ENCODE results near the gene CDH2.
A peak's percentile ranks its signal among the peaks of the same experiment; 100 is the strongest.
"Not testable (repeated sequence)": the region's sequence is repeated elsewhere in the genome, so short reads cannot be mapped to it uniquely, and the experiment has no call there.

CDH2 gene

GRCh38 chr18:27969206-27969605 lies 207.7 kb downstream of the CDH2 start:
- DNase-seq: no peak
- intact Hi-C loops (cut with DNase I): no loop called here

DNA sequence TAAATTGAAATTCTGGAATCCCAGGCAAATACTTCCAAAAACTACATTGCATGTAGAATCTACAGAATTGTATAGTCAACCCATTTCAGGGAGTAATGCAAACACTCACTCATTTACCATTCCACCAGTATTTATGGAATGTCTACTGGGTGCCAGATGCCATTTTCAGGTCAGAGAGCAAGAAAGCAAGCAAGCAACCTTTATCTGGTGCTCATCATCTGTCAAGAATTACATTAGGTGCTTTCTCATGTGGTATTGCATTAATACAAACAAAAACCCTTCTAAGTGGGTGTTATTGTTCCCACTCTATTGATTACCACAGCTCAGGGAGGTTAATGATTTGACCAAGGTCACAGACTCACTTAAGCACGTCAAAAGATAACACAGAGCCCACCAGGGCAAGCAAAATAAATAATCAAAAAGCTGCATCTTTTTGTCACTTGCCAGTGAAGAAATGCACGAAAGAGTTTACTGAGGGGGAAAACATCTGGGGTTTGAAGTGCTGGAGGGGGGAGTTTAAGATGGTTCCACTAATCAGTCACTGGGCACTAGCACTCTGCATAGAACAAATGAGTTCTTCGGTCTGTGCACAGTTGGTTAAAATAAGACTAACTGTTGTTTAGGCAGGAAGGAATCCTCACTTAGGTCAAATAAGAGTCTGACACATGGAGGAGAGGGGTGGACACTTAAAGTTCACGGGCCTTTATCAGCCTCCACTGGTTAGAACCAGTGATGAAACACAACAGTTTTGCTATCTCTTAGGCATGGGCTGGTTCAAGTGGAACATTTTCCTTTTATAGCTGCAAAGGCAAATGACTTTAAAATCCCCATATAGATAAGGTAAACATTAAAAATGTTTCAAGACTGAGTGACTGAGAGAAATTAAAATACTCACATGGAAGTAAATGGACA lies 208.8 kb downstream of the CDH2 start:
- no peak for DNase-seq
- intact Hi-C loops (cut with DNase I): no loop called here

- intact Hi-C loops (cut with DNase I): no loop called here
- DNase-seq: no peak
Measured at GRCh38 chr18:27966881-27967280, 210.0 kb downstream of the CDH2 start.

DNA sequence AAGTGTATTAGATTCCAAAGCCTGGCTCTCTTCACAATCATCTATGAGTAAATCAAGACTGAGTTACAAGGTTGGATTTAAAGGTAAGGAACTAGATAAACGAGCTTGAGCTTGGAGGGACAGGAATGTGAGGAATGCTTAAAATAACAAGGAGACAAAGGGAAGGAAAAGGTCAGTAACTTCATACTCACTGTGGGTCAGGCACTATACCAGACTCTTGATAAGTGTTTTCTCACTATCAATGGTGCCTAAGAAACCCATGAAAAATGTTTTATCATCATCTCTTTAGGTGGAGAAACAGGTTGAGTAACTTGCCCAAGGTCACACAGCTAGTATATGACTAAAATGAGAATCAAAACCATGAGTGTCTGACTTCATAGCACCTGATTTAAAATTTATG lies 212.1 kb downstream of the CDH2 start:
- intact Hi-C loops (cut with DNase I): no loop called here
- DNase-seq: no peak

GRCh38 chr18:27959101-27959500 lies 217.8 kb downstream of the CDH2 start:
- no peak for DNase-seq
- intact Hi-C loops (cut with DNase I): no loop called here

GRCh38 chr18:27956001-27956640 lies 220.8 kb downstream of the CDH2 start:
- intact Hi-C loops (cut with DNase I): no loop called here
- DNase-seq: no peak

GRCh38 chr18:27954226-27954625 lies 222.7 kb downstream of the CDH2 start:
- no peak for DNase-seq

GRCh38 chr18:27952741-27953140 lies 224.2 kb downstream of the CDH2 start:
- no peak for DNase-seq
- intact Hi-C loops (cut with DNase I): no loop called here

More at GRCh38 chr18:27954226-27954625, 222.7 kb downstream of the CDH2 start:
- intact Hi-C loops (cut with DNase I): no loop called here

DNA sequence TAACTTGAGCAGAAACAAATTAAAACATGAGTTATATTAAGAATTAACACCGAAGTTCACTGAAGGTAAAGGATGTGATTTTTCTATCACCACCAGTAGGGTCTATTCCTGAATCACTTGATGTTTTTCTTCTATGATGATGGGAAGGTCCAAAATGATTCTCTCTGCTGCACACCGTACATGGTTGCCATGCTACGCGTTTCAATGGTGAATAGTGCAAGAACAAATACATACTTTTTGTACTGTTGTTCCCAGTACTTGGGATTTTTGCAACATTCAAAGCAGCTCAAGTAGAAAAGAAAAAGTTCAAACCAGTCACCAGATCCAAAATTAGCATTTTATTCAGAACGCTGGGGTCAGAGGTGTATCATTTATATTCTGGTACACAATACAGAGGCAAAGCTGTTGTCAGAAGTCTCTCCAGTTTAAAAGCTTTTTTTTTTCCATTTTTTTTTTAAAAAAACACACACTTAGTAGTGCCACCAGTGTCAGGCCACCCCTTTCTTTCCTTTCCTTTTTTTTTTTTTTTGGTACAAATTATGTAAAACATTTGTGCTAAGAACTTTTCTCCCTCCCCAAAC lies 226.2 kb downstream of the CDH2 start:
- no peak for DNase-seq

GRCh38 chr18:27948986-27949385 lies 227.9 kb downstream of the CDH2 start:
- DNase-seq: no peak
- intact Hi-C loops (cut with DNase I): no loop called here

More for the DNA sequence above, 226.2 kb downstream of the CDH2 start:
- intact Hi-C loops (cut with DNase I): no loop called here

GRCh38 chr18:27942706-27943105 lies 234.2 kb downstream of the CDH2 start:
- no peak for DNase-seq
- intact Hi-C loops (cut with DNase I): no loop called here

DNA sequence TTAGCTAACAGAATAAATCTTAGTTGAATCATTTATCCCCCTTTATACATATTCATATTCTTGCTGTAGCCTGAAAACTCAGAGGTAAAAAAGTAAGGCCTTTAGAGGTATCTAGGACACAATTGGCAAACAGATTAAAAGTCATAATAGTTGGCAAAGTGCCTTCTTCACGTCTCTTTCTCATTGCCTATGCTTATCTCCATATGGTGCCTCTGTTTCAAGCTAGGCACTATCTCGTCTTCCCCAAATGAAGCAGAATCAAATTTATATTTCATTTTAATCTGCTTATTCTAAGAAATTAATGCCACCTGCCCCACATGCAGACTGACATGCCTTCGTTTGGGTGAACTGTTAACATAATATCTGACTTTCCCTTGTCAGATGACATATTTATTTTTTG lies 245.4 kb downstream of the CDH2 start:
- intact Hi-C loops (cut with DNase I): no loop called here

DNA sequence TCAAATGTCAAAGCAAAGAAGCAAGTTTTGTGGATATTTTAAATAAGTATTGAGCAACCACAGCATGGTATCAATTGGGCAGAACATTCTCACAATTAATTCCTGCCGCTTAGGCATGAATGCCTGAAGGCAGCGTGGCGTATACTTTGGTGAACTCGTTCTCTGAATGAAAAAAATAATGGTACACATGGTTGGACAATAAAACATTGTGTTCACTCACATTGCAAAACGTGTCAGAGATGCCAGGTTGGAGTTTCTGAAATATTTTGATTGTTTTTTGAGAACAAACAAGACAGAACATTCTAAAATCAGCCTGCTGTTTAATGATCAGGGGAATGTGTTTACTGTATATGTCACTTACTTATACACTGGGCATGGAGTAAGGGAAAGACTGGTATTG lies 254.2 kb downstream of the CDH2 start:
- intact Hi-C loops (cut with DNase I): no loop called here

More for the DNA sequence above, 245.4 kb downstream of the CDH2 start:
- no peak for DNase-seq

DNA sequence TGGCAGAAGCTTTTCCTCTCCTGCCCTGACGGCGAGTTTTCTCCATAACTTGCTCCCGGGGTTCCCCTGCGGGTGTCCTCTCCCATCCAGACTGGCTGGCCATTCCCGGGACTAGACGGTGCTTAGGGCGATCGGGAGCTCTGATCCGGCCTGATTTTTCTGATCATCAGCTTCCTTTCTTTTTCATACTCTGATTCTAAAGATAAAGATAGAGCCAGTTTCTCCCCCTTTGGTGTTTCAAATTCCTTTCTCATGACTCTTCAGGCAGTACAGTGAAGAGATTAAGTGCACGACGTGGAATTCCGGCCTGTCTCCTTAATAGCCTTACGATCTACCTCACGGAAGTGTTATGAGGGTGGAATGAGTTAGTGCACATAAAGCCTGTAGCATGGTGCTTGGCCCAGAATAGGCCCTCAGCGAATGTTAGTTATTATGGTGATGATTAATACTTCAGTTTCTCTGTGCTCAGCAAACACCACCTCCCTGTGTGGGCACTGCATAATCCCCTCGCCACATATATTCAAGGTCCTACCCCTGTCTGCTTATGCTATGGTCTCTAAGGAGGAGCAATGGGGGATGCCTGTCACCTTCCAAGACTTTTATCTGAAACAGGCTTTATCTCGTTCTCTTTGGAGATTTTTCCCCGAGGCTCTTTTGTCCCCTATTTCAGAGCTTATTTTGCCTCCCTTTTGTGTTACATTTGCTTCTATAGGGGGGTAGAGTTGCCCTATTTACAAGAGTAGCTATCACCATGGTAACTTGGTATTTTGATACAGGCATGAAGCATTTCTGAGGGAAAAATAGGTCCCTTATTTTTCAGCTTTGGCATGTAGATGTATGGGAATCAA lies 254.8 kb downstream of the CDH2 start:
- peak in 2 of 42 donors; percentile 3 to 16 for DNase-seq

More for the DNA sequence above, 254.2 kb downstream of the CDH2 start:
- DNase-seq: no peak

DNA sequence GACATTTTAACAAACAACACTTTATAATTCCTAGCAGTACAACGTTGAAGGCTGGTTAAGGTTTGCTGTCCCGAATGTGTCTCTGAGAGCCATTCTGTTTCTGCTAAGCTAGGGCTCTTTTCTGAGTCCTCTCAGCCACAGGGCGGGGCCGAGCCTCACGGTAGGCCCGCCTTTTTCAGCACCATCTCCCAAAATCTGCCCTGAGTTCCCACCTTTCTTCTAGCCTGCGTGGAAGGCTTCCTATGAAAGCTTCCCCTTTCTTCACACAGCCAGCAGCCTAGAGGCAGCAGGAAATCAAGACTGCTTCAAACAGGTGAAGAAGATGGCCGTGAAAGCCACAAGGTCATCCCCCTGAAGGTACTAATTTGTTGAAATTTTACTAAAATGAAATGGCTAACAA lies 255.5 kb downstream of the CDH2 start:
- intact Hi-C loops (cut with DNase I): no loop called here
- DNase-seq: no peak

More for the DNA sequence above, 254.8 kb downstream of the CDH2 start:
- intact Hi-C loops (cut with DNase I): no loop called here

DNA sequence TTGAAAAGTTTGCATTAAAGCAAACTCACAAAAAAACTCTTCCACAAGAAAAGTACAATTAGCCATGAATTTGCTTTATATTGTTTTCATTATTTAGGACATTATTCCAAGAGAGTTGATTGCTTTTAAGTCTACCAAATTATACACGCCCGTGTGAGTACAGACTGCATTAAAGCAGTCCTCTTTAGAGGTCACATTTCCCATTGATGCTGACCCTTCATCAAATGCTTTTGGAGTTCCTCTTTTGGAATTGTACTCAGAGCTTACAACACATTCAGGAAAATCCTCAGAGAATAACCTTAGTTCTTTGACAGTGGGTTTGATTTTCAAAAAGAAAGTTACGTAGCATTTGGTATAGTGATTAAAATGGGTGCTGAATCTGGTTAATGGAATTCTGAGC lies 256.1 kb downstream of the CDH2 start:
- intact Hi-C loops (cut with DNase I): no loop called here
- DNase-seq: no peak

GRCh38 chr18:27906189-27906588 lies 270.7 kb downstream of the CDH2 start:
- intact Hi-C loops (cut with DNase I); DNase-seq: not testable (repeated sequence)

DNA sequence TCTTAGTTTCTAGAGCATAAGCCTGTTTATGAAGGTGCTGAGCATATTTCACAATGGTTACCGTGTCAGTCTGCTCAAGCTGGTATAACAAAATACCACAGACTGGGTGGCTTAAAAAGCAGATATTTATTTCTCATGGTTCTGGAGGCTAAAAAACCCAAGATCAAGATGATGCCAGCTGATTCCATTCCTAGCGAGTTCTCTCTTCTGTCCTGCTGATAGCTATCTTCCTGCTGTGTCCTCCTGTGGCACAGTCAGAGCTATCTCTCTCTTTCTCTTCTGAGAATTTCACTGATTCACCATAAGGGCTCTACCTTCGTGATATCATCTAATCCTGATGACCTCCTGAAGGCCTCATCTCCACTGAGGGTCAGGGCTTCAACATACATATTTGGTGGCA lies 273.0 kb downstream of the CDH2 start:
- intact Hi-C loops (cut with DNase I): no loop called here
- DNase-seq: no peak

Data from head of caudate nucleus (tissue), 42 donors.